IPS-20b (cell line): ENCODE measurements around the gene SHLD1.
"Not testable (repeated sequence)": the region's sequence is repeated elsewhere in the genome, so short reads cannot be mapped to it uniquely, and the experiment has no call there.

Experiments
- H3K27ac ChIP-seq: one replicate; pipeline ENCODE4 v1.5.1; 2013; ENCODE audit warnings: low read length
- H3K27me3 ChIP-seq: 2 replicates; pipeline ENCODE4 v1.6.1; 2013; ENCODE audit warnings: mild to moderate bottlenecking, low read length, inconsistent platforms; ENCODE audit not compliant: insufficient read depth
- H3K36me3 ChIP-seq: 2 replicates; pipeline ENCODE4 v1.6.1; 2013; ENCODE audit warnings: low read depth, mild to moderate bottlenecking, inconsistent platforms, low read length, moderate library complexity; ENCODE audit not compliant: insufficient read depth
- H3K4me1 ChIP-seq: 2 replicates; pipeline ENCODE4 v1.6.1; 2013; ENCODE audit warnings: mild to moderate bottlenecking, control low read depth, inconsistent platforms, low read length, moderate library complexity; ENCODE audit not compliant: insufficient read depth
- H3K4me3 ChIP-seq: 2 replicates; pipeline ENCODE4 v1.5.1; 2013; ENCODE audit warnings: mild to moderate bottlenecking, low read length, inconsistent platforms
- H3K9ac ChIP-seq: 2 replicates; pipeline ENCODE4 v1.6.1; 2013; ENCODE audit warnings: low read depth, mild to moderate bottlenecking, inconsistent platforms, low read length, moderate library complexity
- H3K9me3 ChIP-seq: 2 replicates; pipeline ENCODE4 v1.6.1; 2013; ENCODE audit warnings: mild to moderate bottlenecking, low read depth, low read length, inconsistent platforms; ENCODE audit not compliant: insufficient read depth

The SHLD1 gene

DNA sequence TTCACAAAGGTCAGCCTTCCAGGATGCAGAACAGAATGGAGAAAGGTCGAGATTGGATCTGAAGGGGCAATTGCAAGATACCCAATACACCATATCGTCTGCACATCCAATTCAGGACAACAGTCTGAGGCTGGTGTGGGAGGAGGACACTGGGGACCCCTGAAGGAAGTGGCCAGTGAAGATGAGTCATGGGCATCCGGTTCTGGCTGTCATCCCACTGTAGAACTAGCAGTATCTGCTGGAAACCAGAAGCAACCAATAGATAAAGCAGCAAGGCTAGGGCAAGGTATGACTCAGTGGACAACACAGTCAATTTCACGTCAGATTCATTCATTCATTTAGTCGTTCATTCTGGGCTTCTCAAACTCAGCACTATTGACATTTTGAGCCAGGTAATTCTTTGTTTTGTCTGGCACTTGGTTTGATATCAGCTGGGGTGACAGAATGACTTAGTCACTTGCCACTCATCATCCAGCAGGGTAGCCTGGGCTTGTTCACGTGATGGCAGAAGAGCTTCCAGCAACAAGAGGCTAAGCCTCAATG is 30.3 kb upstream of the SHLD1 start:
- no peaks in the 10 kb centered on the region for H3K9me3 ChIP-seq
- H3K4me1 ChIP-seq, result no peaks in the 10 kb centered on the region
- no peak overlapping the region for H3K9ac ChIP-seq
- no peak overlapping the region for H3K27ac ChIP-seq
- no peaks in the 10 kb centered on the region for H3K36me3 ChIP-seq
- no peaks in the 10 kb centered on the region; the same call in 1 of the 2 replicates for H3K27me3 ChIP-seq
- H3K4me3 ChIP-seq, result no peak overlapping the region

DNA sequence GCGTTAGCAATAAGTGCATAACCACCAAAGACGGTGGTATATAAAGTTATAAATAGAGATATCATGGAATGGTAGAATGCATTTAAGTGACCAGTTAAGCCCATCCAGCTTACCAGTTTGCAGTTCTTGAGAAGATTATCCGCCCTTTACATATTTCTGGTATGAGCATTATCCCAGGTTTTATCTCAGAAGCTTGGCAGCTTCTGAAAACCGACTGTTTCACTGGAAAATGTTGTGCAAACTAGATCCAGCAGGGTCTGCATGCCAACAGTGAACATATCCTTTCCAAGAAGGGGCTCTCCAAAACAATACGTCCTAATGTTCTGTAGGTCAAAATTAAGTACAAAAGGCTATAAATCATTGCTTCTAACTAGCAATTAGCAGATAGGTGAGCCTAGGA is 29.5 kb upstream of the SHLD1 start:
- Histone ChIP-seq H3K4me3 (no peak overlapping the region), H3K36me3 (no peaks in the 10 kb centered on the region), H3K27me3 (no peaks in the 10 kb centered on the region; the same call in 1 of the 2 replicates), H3K4me1 (no peaks in the 10 kb centered on the region), H3K9ac (no peak overlapping the region), H3K9me3 (no peaks in the 10 kb centered on the region), H3K27ac (no peak overlapping the region)

DNA sequence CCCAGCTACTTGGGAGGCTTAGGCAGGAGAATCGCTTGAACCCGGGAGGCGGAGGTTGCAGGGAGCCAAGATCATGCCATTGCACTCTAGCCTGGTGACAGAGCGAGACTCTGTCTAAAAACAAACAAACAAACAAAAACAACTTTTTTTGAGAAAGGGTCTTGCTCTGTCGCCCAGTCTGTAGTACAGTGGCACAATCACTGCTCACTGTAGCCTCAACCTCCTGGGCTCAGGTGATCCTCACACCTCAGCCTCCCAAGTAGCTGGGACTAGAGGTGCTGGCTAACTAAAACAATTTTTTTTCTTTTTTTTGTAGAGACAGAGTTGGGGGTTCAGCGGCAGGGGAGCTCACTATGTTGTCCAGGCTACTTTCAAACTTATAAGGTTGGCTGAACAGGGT is 28.8 kb upstream of the SHLD1 start:
- H3K36me3 ChIP-seq, H3K9ac ChIP-seq, H3K4me3 ChIP-seq, H3K27me3 ChIP-seq, H3K9me3 ChIP-seq, H3K27ac ChIP-seq, H3K4me1 ChIP-seq: not testable (repeated sequence)

DNA sequence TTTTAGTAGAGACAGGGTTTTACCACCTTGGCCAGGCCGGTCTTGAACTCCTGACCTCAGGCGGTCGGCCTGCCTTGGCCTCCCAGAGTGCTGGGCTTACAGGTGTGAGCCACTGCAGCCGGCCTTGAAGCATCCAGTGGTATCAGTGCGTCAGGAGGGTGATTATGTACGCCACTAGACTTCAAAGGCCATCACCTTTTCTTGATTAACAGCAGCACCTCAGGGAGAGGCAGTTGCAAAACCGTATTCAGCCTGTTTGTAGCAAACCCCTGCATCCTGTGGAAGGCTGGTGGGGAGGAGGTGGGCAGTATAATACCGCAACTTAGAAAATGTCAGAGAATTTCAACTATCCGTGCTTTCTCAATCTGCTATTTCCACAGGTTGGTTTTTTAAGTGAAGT is 27.3 kb upstream of the SHLD1 start:
- Histone ChIP-seq H3K27me3 (no peaks in the 10 kb centered on the region; the same call in 1 of the 2 replicates), H3K36me3 (no peaks in the 10 kb centered on the region), H3K9ac (no peak overlapping the region), H3K4me3 (no peak overlapping the region), H3K27ac (no peak overlapping the region), H3K9me3 (no peaks in the 10 kb centered on the region), H3K4me1 (no peaks in the 10 kb centered on the region)

DNA sequence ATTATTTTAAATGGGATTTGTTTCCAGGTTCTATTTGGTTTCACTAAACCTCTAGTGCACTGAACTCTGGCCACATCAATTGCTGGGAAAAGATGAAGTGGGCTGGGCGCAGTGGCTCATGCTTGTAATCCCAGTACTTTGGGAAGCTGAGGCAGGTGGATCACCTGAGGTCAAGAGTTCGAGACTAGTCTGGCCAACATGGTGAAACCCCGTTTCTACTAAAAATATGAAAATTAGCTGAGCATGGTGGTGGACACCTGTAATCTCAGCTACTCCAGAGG is 25.1 kb upstream of the SHLD1 start:
- not testable (repeated sequence) for H3K27me3 ChIP-seq, H3K9me3 ChIP-seq, H3K27ac ChIP-seq, H3K36me3 ChIP-seq, H3K4me3 ChIP-seq, H3K4me1 ChIP-seq, H3K9ac ChIP-seq

DNA sequence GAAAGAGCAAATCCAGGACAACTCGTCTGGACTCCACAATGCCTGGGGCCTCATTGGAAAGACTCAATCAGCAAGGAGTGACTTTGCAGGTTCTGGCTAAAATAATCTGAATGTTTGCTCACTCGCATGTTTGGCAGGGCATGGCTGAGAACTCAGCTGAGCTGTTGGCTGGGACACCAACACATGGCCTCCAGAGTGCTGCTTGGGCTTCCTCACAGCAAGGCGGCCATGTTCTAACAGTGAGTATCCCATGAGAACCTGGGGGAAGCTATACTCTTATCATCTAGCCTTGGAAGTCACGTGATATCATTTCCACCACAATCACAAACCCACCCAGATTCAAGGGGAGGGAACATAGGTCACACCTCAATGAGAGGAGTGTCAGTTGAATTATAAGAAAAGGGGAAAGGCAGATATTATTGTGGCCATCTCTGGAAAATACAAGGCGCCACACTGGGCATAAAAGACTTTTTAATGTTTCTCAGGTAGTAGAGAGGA is 23.1 kb upstream of the SHLD1 start:
- Histone ChIP-seq H3K4me1 (no peaks in the 10 kb centered on the region), H3K27ac (no peak overlapping the region), H3K36me3 (no peaks in the 10 kb centered on the region), H3K9me3 (no peaks in the 10 kb centered on the region), H3K27me3 (no peaks in the 10 kb centered on the region), H3K9ac (no peak overlapping the region), H3K4me3 (no peak overlapping the region)

DNA sequence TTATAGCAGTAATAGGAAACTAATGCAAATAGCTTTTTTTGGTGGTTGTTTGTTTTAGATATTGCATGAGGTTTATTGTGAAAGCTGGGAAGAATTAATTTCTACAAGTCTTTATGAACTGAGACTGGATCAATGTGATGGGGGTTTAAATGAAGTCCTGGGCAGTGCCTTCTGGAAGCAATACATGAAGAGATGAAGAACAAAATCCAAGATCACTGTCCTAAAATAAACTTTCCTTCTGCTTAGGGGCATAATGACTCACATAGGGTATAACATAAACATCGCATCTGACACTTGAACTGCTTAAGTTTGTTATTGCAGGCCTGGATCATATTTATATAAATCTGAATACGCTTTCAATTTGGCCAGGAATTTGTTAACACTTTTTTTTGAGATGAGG is 20.9 kb upstream of the SHLD1 start:
- no peaks in the 10 kb centered on the region for H3K4me1 ChIP-seq
- H3K36me3 ChIP-seq, result no peaks in the 10 kb centered on the region
- no peak overlapping the region for H3K4me3 ChIP-seq
- no peak overlapping the region for H3K27ac ChIP-seq
- H3K9me3 ChIP-seq, result no peaks in the 10 kb centered on the region
- no peaks in the 10 kb centered on the region for H3K27me3 ChIP-seq
- H3K9ac ChIP-seq, result no peak overlapping the region

DNA sequence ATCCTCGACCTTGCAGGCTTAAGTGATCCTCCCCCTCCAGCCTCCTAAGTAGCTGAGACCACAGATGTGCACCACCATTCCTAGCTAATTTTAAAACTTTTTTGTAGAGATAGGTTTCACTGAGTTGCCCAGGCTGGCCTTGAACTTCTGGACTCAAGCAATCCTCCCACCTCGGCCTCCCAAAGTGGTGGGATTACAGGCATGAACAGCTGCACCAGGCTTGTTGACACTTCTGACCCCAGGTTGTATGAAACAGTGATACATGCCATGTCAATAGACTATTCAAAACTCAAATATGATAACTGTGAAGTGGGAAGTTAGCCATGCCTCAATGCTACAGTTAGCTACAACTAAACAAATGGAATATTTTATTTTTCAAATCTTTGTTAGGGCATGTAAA is 20.1 kb upstream of the SHLD1 start:
- no peaks in the 10 kb centered on the region for H3K27me3 ChIP-seq
- no peak overlapping the region for H3K4me3 ChIP-seq
- no peak overlapping the region for H3K27ac ChIP-seq
- no peak overlapping the region for H3K9ac ChIP-seq
- no peaks in the 10 kb centered on the region for H3K9me3 ChIP-seq
- H3K4me1 ChIP-seq, result no peaks in the 10 kb centered on the region
- H3K36me3 ChIP-seq, result no peaks in the 10 kb centered on the region

DNA sequence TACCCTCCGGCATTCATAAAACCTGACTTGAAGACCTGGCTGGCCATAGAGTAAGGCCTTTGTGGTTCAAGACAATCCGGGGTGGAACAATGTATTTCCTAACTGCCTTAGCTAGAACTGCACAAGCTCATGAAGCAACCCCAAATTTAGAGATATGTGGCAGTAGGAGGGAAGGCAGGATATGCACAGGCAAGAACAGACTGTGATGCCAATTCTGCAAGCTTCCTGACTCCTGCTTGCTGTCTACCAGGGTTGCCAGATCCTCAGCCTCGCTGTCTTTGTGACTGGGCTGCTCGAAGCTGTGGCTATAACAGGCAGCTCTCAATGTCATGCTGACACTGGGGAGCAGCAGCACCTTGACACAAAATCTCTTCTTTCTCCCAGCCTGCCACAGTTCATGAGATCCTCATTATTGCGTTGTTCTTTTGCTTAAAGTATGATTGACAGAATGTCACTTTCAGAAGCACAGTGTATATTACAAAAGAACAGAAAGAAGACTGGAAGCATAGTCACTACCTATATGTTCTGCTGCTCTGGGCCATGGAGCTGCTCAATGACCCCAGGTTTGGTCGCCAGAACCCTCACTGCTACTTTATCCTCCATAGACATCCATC is 18.3 kb upstream of the SHLD1 start:
- H3K4me1 ChIP-seq, result no peaks in the 10 kb centered on the region
- H3K9me3 ChIP-seq, result no peaks in the 10 kb centered on the region

DNA sequence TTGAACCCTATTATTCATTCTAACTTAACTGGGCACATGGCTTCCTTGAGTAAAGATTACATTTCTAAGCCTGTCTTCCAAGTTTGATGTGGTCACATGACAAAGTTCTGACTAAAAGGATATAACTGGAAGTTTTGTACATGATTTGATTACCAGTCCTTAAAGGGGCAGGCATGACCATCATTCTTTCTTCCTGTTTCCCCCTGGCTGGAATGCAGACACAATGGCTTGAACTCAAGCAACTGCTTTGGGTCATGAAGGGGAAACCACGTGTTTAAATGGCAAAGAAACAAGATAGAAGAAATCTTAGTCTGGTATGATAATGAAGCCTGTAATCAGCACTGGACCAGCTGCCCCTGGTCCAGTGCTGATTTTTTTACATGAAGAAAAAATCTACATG is 15.6 kb upstream of the SHLD1 start:
- Histone ChIP-seq H3K9ac (no peak overlapping the region), H3K4me3 (no peak overlapping the region), H3K36me3 (no peaks in the 10 kb centered on the region), H3K27ac (no peak overlapping the region), H3K9me3 (no peaks in the 10 kb centered on the region), H3K4me1 (no peaks in the 10 kb centered on the region), H3K27me3 (no peaks in the 10 kb centered on the region)

More for the DNA sequence above, 18.3 kb upstream of the SHLD1 start:
- no peak overlapping the region for H3K9ac ChIP-seq
- H3K27me3 ChIP-seq, result no peaks in the 10 kb centered on the region
- no peak overlapping the region for H3K27ac ChIP-seq
- H3K4me3 ChIP-seq, result no peak overlapping the region
- no peaks in the 10 kb centered on the region for H3K36me3 ChIP-seq

DNA sequence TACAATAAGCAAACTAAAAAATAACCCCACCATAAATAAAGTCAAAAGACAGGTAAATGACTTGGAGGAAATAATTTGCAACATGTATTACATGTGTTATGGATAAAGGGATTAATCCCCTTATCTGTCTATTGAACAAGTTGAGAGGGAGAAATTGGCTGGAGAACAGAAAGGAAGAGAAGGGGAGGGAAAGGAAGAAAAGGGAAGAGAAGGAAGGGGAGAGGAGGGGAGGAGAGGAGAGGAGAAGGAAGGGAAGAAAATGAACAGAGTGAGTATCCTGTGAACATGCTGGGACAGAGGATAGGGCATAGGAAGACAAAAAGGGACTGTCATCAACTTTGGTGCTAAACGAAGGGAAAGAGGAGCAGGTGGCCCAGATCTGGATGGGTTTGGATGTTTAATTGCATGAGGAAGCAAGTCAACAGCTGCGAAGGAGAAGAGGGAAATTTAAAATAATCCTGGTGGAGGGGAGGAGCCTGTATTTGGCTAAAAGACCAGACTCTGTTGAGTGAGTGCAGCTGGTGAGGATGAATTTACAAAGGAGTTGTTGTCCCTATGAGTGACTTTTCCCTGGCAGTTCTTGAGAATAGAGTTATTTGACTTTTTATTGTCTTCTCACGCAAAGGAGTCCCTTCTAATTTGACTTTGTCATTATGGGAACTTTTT is 14.2 kb upstream of the SHLD1 start:
- Histone ChIP-seq H3K9me3 (no peaks in the 10 kb centered on the region), H3K27ac (no peak overlapping the region), H3K36me3 (no peaks in the 10 kb centered on the region), H3K4me1 (no peaks in the 10 kb centered on the region), H3K4me3 (no peak overlapping the region), H3K27me3 (no peaks in the 10 kb centered on the region), H3K9ac (no peak overlapping the region)

DNA sequence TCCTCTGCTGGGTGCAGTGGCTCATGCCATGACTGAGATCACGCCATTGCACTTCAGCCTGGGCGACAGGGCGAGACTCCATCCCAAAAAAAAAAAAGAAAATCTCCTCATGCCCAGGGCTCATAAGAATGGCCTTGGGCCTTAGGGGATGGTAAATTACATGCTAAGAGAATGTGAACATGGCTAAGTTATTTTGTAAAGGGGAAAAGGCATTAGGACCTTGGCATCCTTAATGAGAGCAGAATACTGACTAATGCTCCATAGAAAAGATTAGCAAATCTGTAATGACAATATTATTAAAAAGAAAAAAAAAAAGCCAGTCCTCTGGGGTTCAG is 12.6 kb upstream of the SHLD1 start:
- H3K9me3 ChIP-seq, result no peaks in the 10 kb centered on the region
- H3K36me3 ChIP-seq, result no peaks in the 10 kb centered on the region
- no peaks in the 10 kb centered on the region for H3K27me3 ChIP-seq
- no peaks in the 10 kb centered on the region for H3K4me1 ChIP-seq
- H3K27ac ChIP-seq, result no peak overlapping the region
- H3K9ac ChIP-seq, result no peak overlapping the region
- no peak overlapping the region for H3K4me3 ChIP-seq
